NK-92 treated with Interleukin-12 subunit alpha and Interleukin-12 subunit beta, amount 100 ng/mL, for 24 hours (cell line): Measurements from ENCODE around the gene CHST12.

Experiments
- DNase-seq: peaks from one replicate; lab custom pipeline; 2025; lab: John Stamatoyannopoulos, UW

The CHST12 gene

DNA sequence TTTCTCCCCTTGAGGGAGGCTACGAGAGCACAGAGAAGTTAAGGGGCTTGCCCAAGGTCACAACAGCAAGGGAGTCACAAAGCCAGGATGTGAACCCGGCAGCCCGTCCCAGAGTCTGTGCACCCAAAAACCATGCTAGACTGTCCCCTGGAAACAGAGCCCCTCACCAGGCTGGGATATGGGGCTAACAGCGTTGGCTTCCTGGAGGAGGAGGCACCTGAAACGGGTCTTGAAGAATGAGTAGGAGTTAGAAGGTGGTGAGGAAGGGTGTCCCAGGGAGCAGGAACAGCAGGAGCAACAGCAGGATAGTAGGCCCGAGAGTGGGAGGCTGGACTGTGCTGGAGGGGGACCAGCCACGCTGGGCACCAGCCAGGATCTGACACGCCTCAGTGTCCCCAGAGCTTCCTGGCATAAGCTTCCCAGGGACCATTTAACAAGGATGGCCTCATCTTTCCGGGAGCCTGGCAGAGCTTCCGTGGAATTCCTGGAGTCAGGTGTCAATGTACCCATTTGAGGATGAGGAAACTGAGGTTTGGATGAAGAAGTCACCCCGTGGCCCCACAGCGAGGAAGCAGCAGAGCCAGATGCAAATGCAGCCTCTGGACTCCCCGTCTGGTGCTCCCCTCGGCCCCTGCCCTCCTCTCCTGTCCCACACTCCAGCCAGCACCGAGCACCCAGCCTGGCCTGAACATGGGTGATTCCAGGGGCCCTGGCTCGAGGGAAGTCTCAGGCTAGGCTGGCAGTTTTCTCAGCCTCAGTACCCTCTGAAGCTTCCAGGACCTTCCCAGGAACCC is 76.1 kb downstream of the CHST12 start:
- no peak for DNase-seq

- no peak for DNase-seq
Observed at GRCh38 chr7:2480070-2480408, 76.6 kb downstream of the CHST12 start.

DNA sequence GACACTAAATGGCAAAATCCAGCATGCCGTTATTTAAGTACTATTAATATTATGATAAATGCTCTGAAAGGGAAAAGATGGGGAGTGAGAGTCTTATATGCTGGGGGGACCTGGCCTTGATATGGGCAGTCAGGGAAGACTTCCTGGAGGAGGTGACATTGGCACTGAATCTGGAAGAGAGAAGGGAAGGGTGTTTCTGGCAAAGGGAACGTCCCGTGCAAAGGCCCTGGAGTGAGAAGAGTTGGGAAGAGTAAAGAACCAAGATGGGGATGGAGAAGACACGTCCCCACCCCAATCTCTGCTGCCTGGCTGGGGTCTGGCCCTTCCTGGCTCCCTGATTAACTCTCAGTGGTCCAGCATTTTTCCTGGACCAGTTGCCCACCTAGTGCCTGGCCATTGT is 77.8 kb downstream of the CHST12 start:
- DNase-seq, result no peak

GRCh38 chr7:2482725-2483451 is 79.5 kb downstream of the CHST12 start:
- no peak for DNase-seq

- no peak for DNase-seq
Observed at GRCh38 chr7:2483494-2483893, 80.1 kb downstream of the CHST12 start.

DNA sequence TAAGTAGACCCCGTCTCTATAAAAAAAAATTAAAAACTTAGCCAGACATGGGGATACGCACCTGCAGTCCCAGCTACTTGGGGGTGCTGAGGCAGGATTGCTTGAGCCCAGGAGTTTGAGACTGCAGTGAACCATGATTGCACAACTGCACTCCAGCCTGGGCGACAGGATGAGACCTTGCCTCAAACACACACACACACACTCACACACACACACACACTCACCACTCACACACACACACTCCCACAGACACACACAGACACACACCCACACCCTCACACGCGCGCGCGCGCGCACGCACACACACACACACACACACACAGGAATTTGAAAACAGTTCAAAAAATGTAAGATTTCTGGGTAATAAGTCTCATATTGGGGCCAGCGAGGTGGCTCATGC is 81.5 kb downstream of the CHST12 start:
- DNase-seq, result no peak

DNA sequence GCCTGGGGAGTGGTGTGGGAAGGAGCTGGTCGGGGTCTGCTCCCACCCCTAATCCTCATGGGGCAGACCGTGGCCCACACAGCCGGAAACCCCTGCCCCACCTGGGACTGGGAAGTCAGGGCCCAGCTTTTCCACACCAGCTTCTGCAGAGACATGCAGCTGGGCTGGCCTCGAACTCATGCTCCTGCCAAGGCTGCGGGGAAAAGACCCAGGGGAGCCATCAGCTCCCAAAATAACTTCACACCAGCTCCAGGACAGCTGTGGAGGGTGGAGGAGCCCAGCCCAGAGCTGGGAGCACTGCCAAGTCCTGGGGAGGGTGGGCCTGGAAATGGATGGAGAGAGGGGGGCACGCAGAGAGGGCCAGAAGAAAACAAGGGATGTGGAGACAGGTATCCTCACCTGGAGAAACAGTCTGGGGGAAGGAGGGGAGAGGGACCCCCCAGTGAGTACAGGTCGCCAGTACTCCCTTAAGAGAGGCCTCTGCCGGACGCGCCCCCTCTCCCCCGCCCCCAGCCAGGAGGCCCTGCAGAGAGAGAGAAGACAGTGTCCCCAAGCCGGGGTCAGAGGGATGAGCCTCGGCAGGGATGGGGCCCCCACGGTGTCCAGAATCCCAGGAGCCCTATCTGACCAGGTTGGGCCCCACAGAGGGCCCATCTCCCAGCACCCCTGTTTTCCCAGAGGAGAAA is 84.3 kb downstream of the CHST12 start:
- DNase-seq, result no peak

DNA sequence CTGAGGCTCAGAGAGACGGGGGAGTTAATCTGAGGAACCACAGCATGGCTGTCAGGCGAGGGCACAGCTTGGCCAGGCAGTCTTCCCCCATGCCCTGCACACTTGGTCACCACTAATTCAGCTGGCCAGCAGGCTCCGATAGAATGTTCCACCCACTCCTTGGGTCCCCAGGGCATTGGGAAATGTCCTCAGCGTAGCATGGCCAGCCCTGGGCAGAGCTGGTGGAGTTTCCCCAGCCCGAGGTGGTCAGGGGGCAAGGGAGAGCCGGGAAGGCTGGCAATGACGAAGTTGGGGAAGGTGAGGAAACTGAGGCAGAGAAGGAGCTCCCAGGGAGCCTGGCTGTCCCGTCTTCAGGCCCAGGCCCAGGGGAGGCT is 84.8 kb downstream of the CHST12 start:
- no peak for DNase-seq

GRCh38 chr7:2488681-2489080 is 85.3 kb downstream of the CHST12 start:
- no peak for DNase-seq

DNA sequence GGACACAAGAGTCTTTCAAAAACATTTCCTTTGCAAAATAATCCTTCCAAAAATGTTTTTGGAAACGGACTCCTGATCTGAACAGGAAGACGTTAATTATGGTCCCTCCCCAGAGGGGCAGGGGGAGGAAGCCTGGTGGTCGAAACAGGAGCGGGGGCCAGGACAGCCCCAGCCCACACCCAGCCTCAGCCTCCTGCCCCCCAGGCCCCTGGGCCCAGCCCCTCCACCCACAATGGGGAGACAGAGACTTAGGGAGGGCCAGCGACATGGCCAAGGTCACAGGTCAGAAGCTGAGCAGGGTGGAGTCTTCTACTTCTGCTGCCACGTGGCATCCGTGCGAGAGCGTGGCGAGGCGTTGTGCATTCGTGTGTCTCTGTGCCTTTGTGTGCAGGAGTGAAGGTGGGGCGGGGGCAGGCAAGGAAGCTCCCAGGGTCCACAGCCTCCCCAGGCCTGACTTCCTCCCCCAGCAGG is 86.8 kb downstream of the CHST12 start:
- DNase-seq, result no peak

DNA sequence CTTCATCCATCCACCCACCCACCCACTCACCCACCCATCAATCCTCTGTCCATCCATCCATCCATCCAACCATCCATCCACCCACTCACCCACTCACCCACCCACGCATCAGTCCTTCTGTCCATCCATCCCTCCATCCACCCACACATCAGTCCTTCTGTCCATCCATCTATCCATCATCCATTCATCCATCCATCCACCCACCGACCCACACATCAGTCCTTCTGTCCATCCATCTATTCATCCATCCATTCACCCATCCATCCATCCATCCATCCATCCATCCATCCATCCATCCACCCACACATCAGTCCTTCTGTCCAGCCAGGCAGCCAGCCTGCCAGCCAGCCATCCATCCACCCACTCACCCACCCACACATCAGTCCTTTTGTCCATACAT is 88.6 kb downstream of the CHST12 start:
- no peak for DNase-seq

GRCh38 chr7:2493205-2494164 is 90.1 kb downstream of the CHST12 start:
- no peak for DNase-seq

DNA sequence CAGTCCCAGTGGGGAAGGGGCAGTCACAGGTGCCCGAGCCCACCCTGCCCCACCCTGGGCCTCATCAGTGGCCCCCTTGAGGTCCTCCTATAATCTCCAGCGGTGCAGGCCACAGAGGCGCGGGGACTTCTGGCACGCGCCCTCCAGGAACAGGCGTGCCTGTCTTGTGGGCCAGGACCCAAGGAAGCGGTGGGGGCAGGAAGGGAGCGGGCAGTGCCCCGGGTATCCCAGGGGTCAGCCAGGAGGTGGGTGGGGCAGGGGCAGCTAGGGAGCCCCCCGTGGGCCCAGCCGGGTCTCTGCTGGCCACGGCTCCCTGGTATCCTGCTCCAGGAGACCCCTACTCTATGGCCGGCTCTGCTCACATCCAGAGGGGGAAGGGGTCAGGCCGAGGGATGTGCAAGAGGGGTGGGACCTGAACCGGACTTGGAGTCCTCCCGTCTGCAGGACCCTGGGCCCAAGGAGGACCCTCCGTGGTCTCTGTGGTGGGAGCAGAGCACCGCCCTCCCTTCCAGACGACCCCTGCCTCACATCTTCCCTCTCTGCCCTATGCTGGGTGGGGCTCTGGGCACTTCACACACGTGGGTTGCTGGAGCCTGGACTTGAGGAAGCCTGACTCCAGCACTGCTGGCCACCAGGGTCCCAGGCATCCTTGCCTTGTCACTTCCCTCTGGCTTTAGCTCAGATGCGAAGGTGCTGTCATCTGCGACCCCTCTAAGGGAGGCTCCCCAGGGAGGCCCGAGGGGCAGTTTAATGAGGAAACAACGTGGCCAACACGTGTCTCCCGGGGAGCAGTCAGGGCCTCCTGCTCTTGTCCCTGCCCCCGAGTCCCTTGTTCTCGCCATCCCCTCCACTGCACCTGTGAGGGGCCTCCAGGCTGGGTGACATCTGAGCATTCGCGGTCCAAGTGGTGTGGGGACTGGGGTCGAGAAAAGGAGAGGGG is 91.0 kb downstream of the CHST12 start:
- no peak for DNase-seq

- no peak for DNase-seq
Observed at GRCh38 chr7:2495418-2496299, 92.2 kb downstream of the CHST12 start.

GRCh38 chr7:2496375-2496774 is 93.0 kb downstream of the CHST12 start:
- no peak for DNase-seq

DNA sequence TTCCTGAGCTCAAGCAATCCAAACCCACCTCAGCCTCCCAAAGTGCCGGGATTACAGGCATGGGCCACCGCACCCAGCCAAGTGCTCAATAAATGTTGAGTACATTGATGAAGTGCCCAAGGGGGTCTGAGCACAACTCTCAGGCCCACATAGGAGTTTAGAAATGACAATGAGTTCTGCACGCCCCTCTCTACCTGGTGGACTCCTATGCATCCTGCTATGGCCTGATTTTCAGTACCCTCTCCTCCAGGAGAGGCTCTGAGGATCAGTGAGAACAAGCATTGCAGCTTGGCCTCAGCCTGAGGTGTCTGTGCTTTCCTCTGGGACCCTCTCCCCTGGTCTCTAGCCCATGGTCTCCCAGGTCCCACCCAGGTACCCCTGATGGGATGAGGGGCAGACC is 93.7 kb downstream of the CHST12 start:
- no peak for DNase-seq

GRCh38 chr7:2497500-2498336 is 94.3 kb downstream of the CHST12 start:
- no peak for DNase-seq
